ENCODE results near the gene TEX19. TPM values are rescaled to one million over a fixed set of nuclear protein-coding genes. Genes with fewer than 3 reads are reported as not detected.

The TEX19 gene
- total RNA-seq, 1 donor: not detected

DNA sequence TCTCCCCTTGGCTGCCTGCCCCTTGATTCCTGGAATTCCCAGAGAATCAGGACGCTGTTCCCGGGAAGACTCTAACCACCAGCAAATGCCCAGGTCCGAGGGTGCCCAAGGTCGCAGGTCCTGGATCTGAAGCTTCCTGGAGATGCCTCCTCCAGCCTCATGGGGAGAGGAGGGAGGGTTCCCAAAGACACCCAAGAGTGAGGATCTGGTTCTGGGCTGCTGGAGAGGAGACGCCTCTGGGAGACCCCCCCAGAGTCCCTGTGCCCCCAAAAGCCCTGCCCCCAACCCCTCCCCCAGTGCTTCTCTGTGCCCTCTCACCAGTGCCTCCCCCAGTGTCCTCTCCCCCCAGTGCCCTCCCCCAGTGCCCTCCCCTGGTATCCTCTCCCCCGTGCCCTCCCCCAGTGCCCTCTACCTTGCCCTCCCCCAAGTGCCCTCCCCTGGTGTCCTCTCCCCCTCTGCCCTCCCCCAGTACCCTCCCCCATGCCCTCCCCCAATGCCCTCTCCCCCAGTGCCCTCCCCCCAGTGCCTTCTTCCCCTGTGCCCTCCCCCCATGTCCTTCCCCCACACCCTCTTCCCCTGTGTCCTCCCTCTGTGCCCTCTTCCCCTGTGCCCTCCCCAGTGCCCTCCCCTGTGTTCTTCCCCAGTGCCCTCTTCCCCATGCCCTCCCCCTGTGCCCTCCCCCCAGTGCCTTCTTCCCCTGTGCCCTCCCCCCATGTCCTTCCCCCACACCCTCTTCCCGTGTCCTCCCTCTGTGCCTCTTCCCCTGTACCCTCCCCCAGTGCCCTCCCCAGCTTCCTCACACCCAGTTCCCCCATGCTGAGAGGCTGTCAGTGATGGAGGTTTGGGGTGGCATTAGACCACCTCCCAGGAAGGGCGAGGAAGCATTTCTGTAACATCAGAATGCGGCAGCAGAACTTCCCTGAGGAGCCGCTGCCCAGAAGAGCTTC lies 19.1 kb upstream of the TEX19 start:
- H3K4me3 ChIP-seq (ENCODE audit: low read depth, low read length): peak overlapping the region; percentile 50
- DNase-seq (ENCODE audit: low read depth): no peak
- TF ChIP-seq, protein P1, sequence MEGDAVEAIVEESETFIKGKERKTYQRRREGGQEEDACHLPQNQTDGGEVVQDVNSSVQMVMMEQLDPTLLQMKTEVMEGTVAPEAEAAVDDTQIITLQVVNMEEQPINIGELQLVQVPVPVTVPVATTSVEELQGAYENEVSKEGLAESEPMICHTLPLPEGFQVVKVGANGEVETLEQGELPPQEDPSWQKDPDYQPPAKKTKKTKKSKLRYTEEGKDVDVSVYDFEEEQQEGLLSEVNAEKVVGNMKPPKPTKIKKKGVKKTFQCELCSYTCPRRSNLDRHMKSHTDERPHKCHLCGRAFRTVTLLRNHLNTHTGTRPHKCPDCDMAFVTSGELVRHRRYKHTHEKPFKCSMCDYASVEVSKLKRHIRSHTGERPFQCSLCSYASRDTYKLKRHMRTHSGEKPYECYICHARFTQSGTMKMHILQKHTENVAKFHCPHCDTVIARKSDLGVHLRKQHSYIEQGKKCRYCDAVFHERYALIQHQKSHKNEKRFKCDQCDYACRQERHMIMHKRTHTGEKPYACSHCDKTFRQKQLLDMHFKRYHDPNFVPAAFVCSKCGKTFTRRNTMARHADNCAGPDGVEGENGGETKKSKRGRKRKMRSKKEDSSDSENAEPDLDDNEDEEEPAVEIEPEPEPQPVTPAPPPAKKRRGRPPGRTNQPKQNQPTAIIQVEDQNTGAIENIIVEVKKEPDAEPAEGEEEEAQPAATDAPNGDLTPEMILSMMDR (IDR thresholded peaks at IDR 0.05; ENCODE audit: insufficient read depth, low read depth, low read length): no peak

- no peak for DNase-seq (ENCODE audit: low read depth)
- H3K4me3 ChIP-seq (ENCODE audit: low read depth, low read length): no peak overlapping the region
- TF ChIP-seq, protein P1 (IDR thresholded peaks at IDR 0.05; ENCODE audit: insufficient read depth, low read depth, low read length): no peak
Measured at GRCh38 chr17:82342361-82343079, 16.5 kb upstream of the TEX19 start.

GRCh38 chr17:82343560-82343959 lies 15.5 kb upstream of the TEX19 start:
- TF ChIP-seq, protein P1 (IDR thresholded peaks at IDR 0.05; ENCODE audit: insufficient read depth, low read depth, low read length): no peak
- no peak for DNase-seq (ENCODE audit: low read depth)
- no peak overlapping the region for H3K4me3 ChIP-seq (ENCODE audit: low read depth, low read length)

GRCh38 chr17:82344175-82344907 lies 14.7 kb upstream of the TEX19 start:
- TF ChIP-seq, protein P1 (IDR thresholded peaks at IDR 0.05; ENCODE audit: insufficient read depth, low read depth, low read length): no peak
- no peak overlapping the region for H3K4me3 ChIP-seq (ENCODE audit: low read depth, low read length)
- DNase-seq (ENCODE audit: low read depth): no peak

GRCh38 chr17:82345151-82345976 lies 13.7 kb upstream of the TEX19 start:
- H3K4me3 ChIP-seq (ENCODE audit: low read depth, low read length): no peak overlapping the region
- no peak for DNase-seq (ENCODE audit: low read depth)
- TF ChIP-seq, protein P1 (IDR thresholded peaks at IDR 0.05; ENCODE audit: insufficient read depth, low read depth, low read length): no peak
